GM12878 (cell line): ENCODE results near the gene CLPSL1. TPM values are rescaled to one million over a fixed set of nuclear protein-coding genes. Genes with fewer than 3 reads are reported as not detected.

Experiments
- ATAC-seq: fragments of 200-7000 bp; cut with Tn5 transposase; 3 replicates; pipeline ENCODE4 v1.9.1; 2020; ENCODE audit warnings: mild to moderate bottlenecking, moderate library complexity
- BruUV-seq: library from RNA; stranded (reverse); fragments of 400-500 nt; replicated peaks from 2 replicates; lab custom pipeline; 2021; lab: Mats Ljungman, UMichigan
- CTCF ChIA-PET: fragments of 300-600 bp; sonication (Branson Sonifier 250); formaldehyde crosslinking; extraction: SDS; loops from one replicate; lab custom pipeline; 2021; ENCODE audit warnings: inconsistent platforms; lab: Yijun Ruan, JAX
- POLR2A ChIA-PET: fragments of 350-600 bp; formaldehyde crosslinking; extraction: SDS; loops from one replicate; lab custom pipeline; 2021; ENCODE audit warnings: inconsistent platforms; lab: Charles Lee
- RAD21 ChIA-PET: fragments of 300-600 bp; sonication (Branson Sonifier 250); formaldehyde crosslinking; loops from one replicate; lab custom pipeline; 2023; ENCODE audit warnings: antibody characterized with exemption; ENCODE audit not compliant: unreplicated experiment; lab: Charles Lee
- SMC1A ChIA-PET: fragments of 300-600 bp; sonication (Branson Sonifier 250); formaldehyde crosslinking; loops from one replicate; lab custom pipeline; 2023; ENCODE audit not compliant: unreplicated experiment, uncharacterized antibody; lab: Charles Lee
- DNase-seq: peaks from one replicate; pipeline ENCODE4 v3.0.0-alpha.2; 2011; ENCODE audit warnings: low read depth, low spot score
- FAIRE-seq: peaks from 3 replicates; lab custom pipeline; 2011; peaks lifted over from hg19 to GRCh38; lab: Jason Lieb, UNC
- H2AFZ ChIP-seq: 2 replicates; pipeline ENCODE4 v1.6.0; 2011; ENCODE audit warnings: low read depth, low read length, control low read depth; ENCODE audit not compliant: control insufficient read depth
- H3K27ac ChIP-seq: 2 replicates; pipeline ENCODE4 v1.5.1; 2011; ENCODE audit warnings: control low read depth; ENCODE audit not compliant: control insufficient read depth, insufficient read depth
- H3K27me3 ChIP-seq, 2 experiments: replicated peaks in 1 of 2; 2 replicates each; pipeline versions ENCODE4 v1.6.0 to v1.6.1; 2011; ENCODE audit warnings: low read length in 1 of 2; ENCODE audit not compliant: control insufficient read depth in 2 of 2, insufficient read depth in 2 of 2
- H3K36me3 ChIP-seq, 2 experiments: 2 replicates each; pipeline ENCODE4 v1.5.1; 2011; ENCODE audit warnings: low read length in 1 of 2; ENCODE audit not compliant: control insufficient read depth in 2 of 2, insufficient read depth in 2 of 2
- H3K4me1 ChIP-seq: 2 replicates; pipeline ENCODE4 v1.6.1; 2011; ENCODE audit warnings: mild to moderate bottlenecking, low read length, moderate library complexity, mixed read lengths; ENCODE audit not compliant: control insufficient read depth, insufficient read depth
- H3K4me2 ChIP-seq: 2 replicates; pipeline ENCODE4 v1.6.0; 2011; ENCODE audit warnings: control low read depth; ENCODE audit not compliant: control insufficient read depth, insufficient read depth
- H3K4me3 ChIP-seq: fragments of 200-600 bp; sonication (generic); 2 replicates; pipeline ENCODE4 v1.5.1; 2016
- H3K79me2 ChIP-seq: 2 replicates; pipeline ENCODE4 v1.6.0; 2011; ENCODE audit warnings: low read length; ENCODE audit not compliant: control insufficient read depth, insufficient read depth
- H3K9ac ChIP-seq: 2 replicates; pipeline ENCODE4 v1.8.0; 2011; ENCODE audit warnings: low read length, control low read depth, mixed read lengths; ENCODE audit not compliant: control insufficient read depth, insufficient read depth
- H3K9me3 ChIP-seq: replicated peaks from 3 replicates; pipeline ENCODE4 v1.5.1; 2011; ENCODE audit warnings: mild to moderate bottlenecking, low read length; ENCODE audit not compliant: control insufficient read depth, insufficient read depth
- H4K20me1 ChIP-seq: 2 replicates; pipeline ENCODE4 v1.6.0; 2011; ENCODE audit not compliant: control insufficient read depth, insufficient read depth
- EZH2 ChIP-seq: IDR thresholded peaks from 2 replicates; pipeline ENCODE4 v1.6.1; 2012; ENCODE audit warnings: low read depth, mild to moderate bottlenecking, control low read depth, inconsistent platforms, low read length, borderline replicate concordance; ENCODE audit not compliant: control insufficient read depth
- JUNB ChIP-seq: IDR thresholded peaks from 2 replicates; pipeline ENCODE4 v1.6.1; 2016; ENCODE audit warnings: antibody characterized with exemption, mild to moderate bottlenecking
- MAX ChIP-seq: IDR thresholded peaks from 2 replicates; pipeline ENCODE4 v1.6.1; 2012; ENCODE audit warnings: low read depth, low read length, improper control_type of control experiment
- MEF2A ChIP-seq: IDR thresholded peaks from 2 replicates; pipeline ENCODE4 v1.6.1; 2011; ENCODE audit warnings: low read depth, mild to moderate bottlenecking, low read length, moderate library complexity; ENCODE audit not compliant: insufficient read depth
- NFIC ChIP-seq: IDR thresholded peaks from 2 replicates; pipeline ENCODE4 v1.6.1; 2012; ENCODE audit warnings: low read depth, mild to moderate bottlenecking, inconsistent platforms, low read length, moderate library complexity
- NFYB ChIP-seq: IDR thresholded peaks from 2 replicates; pipeline ENCODE4 v1.6.1; 2011; ENCODE audit warnings: low read depth, mild to moderate bottlenecking, low read length, improper control_type of control experiment, moderate library complexity; ENCODE audit not compliant: insufficient read depth
- RB1 ChIP-seq: fragments of 450-650 bp; formaldehyde crosslinking; IDR thresholded peaks from 2 replicates; pipeline ENCODE4 v1.6.1; 2017; ENCODE audit warnings: mild to moderate bottlenecking, borderline replicate concordance
- SPI1 ChIP-seq: IDR thresholded peaks from 2 replicates; pipeline ENCODE4 v1.6.1; 2011; ENCODE audit warnings: low read depth, mild to moderate bottlenecking, low read length, moderate library complexity, borderline replicate concordance; ENCODE audit not compliant: insufficient read depth
- SREBF1 ChIP-seq: IDR thresholded peaks from 2 replicates; pipeline ENCODE4 v1.6.1; 2012; ENCODE audit warnings: mild to moderate bottlenecking, low read length
- WRNIP1 ChIP-seq: IDR thresholded peaks from 2 replicates; pipeline ENCODE4 v1.6.1; 2011; ENCODE audit warnings: low read depth, low read length, improper control_type of control experiment, borderline replicate concordance
- YBX1 ChIP-seq: fragments of 450-650 bp; IDR thresholded peaks from 2 replicates; pipeline ENCODE4 v1.6.1; 2016; ENCODE audit warnings: antibody characterized with exemption
- ZBTB11 ChIP-seq: fragments of 450-650 bp; formaldehyde crosslinking; IDR thresholded peaks from 2 replicates; pipeline ENCODE4 v1.5.0; 2022; ENCODE audit warnings: mild to moderate bottlenecking, missing genetic modification characterization
- WGBS: methylation state at CpG from one replicate; pipeline ENCODE4 v1.1.6; 2016; ENCODE audit warnings: low lambda C conversion rate; ENCODE audit not compliant: insufficient replicate concordance, insufficient coverage; ENCODE audit errors: missing lambda C conversion rate; 5-methylcytosine and 5-hydroxymethylcytosine counted together
- in situ Hi-C: fragments of 300-500 bp; cut with MboI; formaldehyde crosslinking; loops from 9 replicates; pipeline ENCODE4 v1.14.3; 2018; ENCODE audit warnings: mixed read lengths
- intact Hi-C: fragments of 100-400 bp; cut with micrococcal nuclease; formaldehyde crosslinking; loops from one replicate; pipeline ENCODE4 v1.14.2; 2022; ENCODE audit not compliant: unreplicated experiment
- polyA plus RNA-seq, 11 experiments: library from polyadenylated mRNA; depleted of rRNA in 4 of 11; unstranded in 6 of 11; stranded (reverse) in 5 of 11; fragments of >200 nt; fragmentation: Nextera tagmentation in 4 of 11; fragmentation: Illumina TruSeq in 1 of 11; extraction: Ambion mirVana in 4 of 11; extraction: Trizol in 1 of 11; gene quantifications; 1 replicate in 1 of 11; 2 replicates in 10 of 11; pipeline versions ENCODE4 v1.2.1 to v1.2.3, GENCODE V29; 2011 to 2016; ENCODE audit warnings: inconsistent platforms in 2 of 11, missing spikeins in 2 of 11, low read depth in 1 of 11
- total RNA-seq, 4 experiments: library from RNA; depleted of rRNA in 3 of 4; stranded (reverse); fragments of >200 nt in 3 of 4; fragmentation: Illumina TruSeq in 1 of 4; extraction: Trizol in 1 of 4; gene quantifications; 2 replicates each; pipeline versions ENCODE4 v1.2.1 to v1.2.3, GENCODE V29; 2013 to 2021

CLPSL1 gene
- total and polyA plus RNA-seq, 10 of the 15 experiments (the other 5 are each of a cell fraction or from before 2014, with no cell fraction given) = not detected

GRCh38 chr6:35755278-35755924 lies 25.4 kb upstream of the CLPSL1 start:
- intact Hi-C loops = no loop called here
- H3K27ac ChIP-seq = no peak overlapping the region
- 12% methylated on average over 3 of the region's 3 CpGs for WGBS
- peaks cover 25% of the 10 kb centered on the region for H3K4me1 ChIP-seq
- no peaks in the 10 kb centered on the region for H3K79me2 ChIP-seq
- H3K36me3 ChIP-seq = no peaks in the 10 kb centered on the region
- BruUV-seq = no TSS peak
- SMC1A ChIA-PET = interaction anchor here (0.6 to 1.0 kb wide), 4 partner anchors 42 to 411 kb away, joined by 3 to 4 read pairs (median 3); no protein-coding TSS in a partner anchor
- RAD21 ChIA-PET = interaction anchor here (1.6 kb wide), 1 partner anchor 18 kb away, joined by 7 read pairs; the partner anchor contains the start of gene ARMC12
- no peak overlapping the region for H3K4me3 ChIP-seq
- no peak for DNase-seq
- no peaks in the 10 kb centered on the region for H4K20me1 ChIP-seq
- FAIRE-seq = no peak
- peaks cover 7% of the 10 kb centered on the region for H3K9me3 ChIP-seq
- no peak overlapping the region for H3K9ac ChIP-seq
- H3K4me2 ChIP-seq = no peak overlapping the region
- TF ChIP-seq SREBF1 (no peak), JUNB (no peak), NFIC (no peak), WRNIP1 (no peak), SPI1 (no peak), NFYB (no peak), MEF2A (no peak), EZH2 (no peak), YBX1 (no peak), ZBTB11 (CRISPR knock-in tag) (no peak), MAX (no peak), RB1 (no peak)
- POLR2A ChIA-PET = no interaction called here
- CTCF ChIA-PET = interaction anchor here (1.3 kb wide), 1 partner anchor 18 kb away, joined by 4 read pairs; the partner anchor contains the start of gene ARMC12
- in situ Hi-C loops = no loop called here
- H2AFZ ChIP-seq = no peak overlapping the region
- no peak for ATAC-seq
- no peaks in the 10 kb centered on the region for H3K27me3 ChIP-seq
